ENCODE data around the gene ZFYVE28.

Gene ZFYVE28

DNA sequence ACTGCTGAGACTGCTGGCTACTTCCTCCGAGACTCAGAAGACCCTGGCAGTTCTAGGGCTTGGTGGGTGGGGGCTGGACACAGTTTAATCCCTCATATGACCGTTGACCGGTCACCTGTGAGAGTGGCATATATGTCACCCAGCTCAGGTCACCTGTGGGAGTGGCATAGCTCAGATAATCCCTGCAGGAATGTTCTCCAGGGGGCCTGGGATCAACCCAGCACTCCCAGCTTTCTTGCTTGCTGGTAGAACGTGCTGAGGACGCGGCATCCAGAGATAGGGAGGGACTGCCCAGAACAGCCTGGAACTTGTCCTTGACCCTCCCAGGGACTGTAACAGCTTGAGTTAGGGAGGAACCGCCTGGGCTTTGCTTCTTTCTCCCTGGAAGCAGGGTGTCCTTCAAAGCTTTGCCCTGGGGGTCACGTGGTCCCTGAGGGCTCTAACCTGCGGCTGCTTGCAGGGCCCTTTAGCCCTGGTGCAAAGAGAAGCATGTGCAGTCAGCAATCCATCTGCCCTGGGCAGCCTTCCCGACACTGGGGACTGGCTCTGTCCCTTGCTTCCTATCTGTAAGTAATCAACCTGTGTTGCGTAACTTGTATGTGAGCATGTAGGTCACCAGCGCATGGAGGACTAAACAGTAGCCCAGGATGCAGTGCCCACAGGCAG, 55.3 kb downstream of the ZFYVE28 start:
- Histone ChIP-seq H3K4me1 (ENCODE audit: control insufficient read depth, insufficient read depth, low read length) (peaks cover 22% of the 10 kb centered on the region), H3K27me3 (ENCODE audit: control insufficient read depth, insufficient read depth, low read length) (no peaks in the 10 kb centered on the region), H3K4me3 (ENCODE audit: low read length) (no peak overlapping the region), H3K9me3 (ENCODE audit: control insufficient read depth, low read length) (no peaks in the 10 kb centered on the region), H3K36me3 (ENCODE audit: control insufficient read depth, insufficient read depth, low read length) (no peaks in the 10 kb centered on the region), H3K9ac (ENCODE audit: low read length) (no peak overlapping the region)

DNA sequence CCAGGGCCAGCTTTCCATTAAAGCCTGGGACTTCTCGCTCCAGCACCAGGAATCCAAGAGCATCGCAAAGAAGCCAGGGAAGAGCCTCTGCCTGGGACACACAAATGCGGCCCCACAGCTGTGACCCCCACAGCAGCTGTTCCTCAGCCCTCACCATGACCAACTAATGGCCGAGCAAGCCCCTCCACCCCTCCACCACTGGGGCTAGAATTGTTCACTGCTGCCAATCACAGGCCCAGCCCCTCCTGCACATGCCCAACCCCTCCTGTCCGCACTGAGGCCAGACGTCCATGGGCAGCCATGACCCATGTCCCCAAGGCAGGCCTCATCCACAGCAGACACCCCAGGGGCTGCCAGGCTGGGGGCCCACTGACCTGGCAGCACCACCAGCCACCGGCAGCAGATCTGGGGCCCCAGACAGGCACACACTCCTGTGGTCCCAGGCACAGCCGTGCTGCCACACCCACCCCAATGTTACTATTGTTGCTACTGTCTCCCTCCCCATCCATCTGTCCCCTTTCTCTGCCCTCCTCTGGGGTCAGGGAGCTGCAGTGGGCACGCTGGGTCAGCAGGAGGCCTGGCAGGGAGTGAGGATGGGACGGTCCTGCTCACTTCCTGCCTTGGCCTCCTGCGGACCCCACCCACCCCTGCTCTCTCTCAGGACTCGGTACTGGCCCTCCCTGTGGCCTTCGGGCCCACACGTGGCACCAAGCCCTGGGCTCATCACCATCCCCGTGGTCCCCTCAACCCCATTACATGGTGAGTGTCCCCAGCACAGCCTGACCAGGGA, 56.0 kb downstream of the ZFYVE28 start:
- no peak overlapping the region for H3K9ac ChIP-seq (ENCODE audit: low read length)

GRCh38 chr4:2361366-2362265, 56.8 kb downstream of the ZFYVE28 start:
- Histone ChIP-seq H3K9ac (ENCODE audit: low read length) (no peak overlapping the region), H3K27me3 (ENCODE audit: control insufficient read depth, insufficient read depth, low read length) (no peaks in the 10 kb centered on the region), H3K9me3 (ENCODE audit: control insufficient read depth, low read length) (no peaks in the 10 kb centered on the region), H3K4me3 (ENCODE audit: low read length) (no peak overlapping the region), H3K4me1 (ENCODE audit: control insufficient read depth, insufficient read depth, low read length) (peaks cover 22% of the 10 kb centered on the region), H3K36me3 (ENCODE audit: control insufficient read depth, insufficient read depth, low read length) (no peaks in the 10 kb centered on the region)

More for the DNA sequence above, 56.0 kb downstream of the ZFYVE28 start:
- H3K36me3 ChIP-seq (ENCODE audit: control insufficient read depth, insufficient read depth, low read length) = no peaks in the 10 kb centered on the region
- no peaks in the 10 kb centered on the region for H3K9me3 ChIP-seq (ENCODE audit: control insufficient read depth, low read length)
- no peak overlapping the region for H3K4me3 ChIP-seq (ENCODE audit: low read length)
- no peaks in the 10 kb centered on the region for H3K27me3 ChIP-seq (ENCODE audit: control insufficient read depth, insufficient read depth, low read length)
- H3K4me1 ChIP-seq (ENCODE audit: control insufficient read depth, insufficient read depth, low read length) = peaks cover 22% of the 10 kb centered on the region

GRCh38 chr4:2360396-2360730, 58.1 kb downstream of the ZFYVE28 start:
- Histone ChIP-seq H3K4me1 (ENCODE audit: control insufficient read depth, insufficient read depth, low read length) (peaks cover 22% of the 10 kb centered on the region), H3K27me3 (ENCODE audit: control insufficient read depth, insufficient read depth, low read length) (no peaks in the 10 kb centered on the region), H3K9me3 (ENCODE audit: control insufficient read depth, low read length) (no peaks in the 10 kb centered on the region), H3K9ac (ENCODE audit: low read length) (no peak overlapping the region), H3K36me3 (ENCODE audit: control insufficient read depth, insufficient read depth, low read length) (no peaks in the 10 kb centered on the region), H3K4me3 (ENCODE audit: low read length) (no peak overlapping the region)

DNA sequence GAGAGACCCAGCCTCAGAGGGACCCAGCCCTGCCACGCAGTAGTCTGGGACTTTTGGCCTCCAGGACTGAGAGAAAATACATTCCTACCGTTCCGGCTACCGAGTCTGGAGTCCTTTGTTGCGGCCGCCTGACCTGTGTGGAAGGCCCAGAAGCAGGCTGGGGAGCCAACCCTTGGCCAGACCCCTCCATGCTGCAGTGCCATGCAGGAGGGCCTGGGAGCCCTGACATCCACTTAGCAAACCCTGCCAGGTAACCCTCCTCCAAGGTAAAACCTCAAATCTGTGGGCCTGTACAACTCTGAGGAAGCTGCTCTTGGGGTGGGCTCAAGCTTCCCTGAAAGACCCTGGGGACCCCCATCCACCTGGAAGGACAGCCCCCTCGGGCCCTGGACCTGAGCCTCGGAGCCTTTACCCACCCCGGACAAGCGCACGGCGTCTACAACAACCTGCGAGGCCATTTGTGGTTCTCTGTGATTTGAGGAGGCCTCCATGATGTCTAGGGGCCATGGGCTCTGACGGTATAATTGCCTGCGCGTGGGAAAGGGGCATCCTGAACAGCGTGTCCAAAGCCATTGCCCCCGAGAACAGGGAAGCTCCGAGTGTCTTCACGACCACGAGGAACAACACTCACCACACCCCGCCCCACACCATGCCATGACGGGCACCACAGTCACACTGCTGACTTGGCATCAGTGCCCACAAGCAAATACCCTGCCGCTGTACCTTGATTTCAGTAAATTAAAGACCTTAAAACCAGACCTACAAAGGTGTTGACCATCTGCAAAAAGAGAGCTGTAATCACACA, 58.7 kb downstream of the ZFYVE28 start:
- Histone ChIP-seq H3K9me3 (ENCODE audit: control insufficient read depth, low read length) (no peaks in the 10 kb centered on the region), H3K9ac (ENCODE audit: low read length) (no peak overlapping the region), H3K4me1 (ENCODE audit: control insufficient read depth, insufficient read depth, low read length) (peaks cover 22% of the 10 kb centered on the region), H3K36me3 (ENCODE audit: control insufficient read depth, insufficient read depth, low read length) (no peaks in the 10 kb centered on the region), H3K27me3 (ENCODE audit: control insufficient read depth, insufficient read depth, low read length) (no peaks in the 10 kb centered on the region), H3K4me3 (ENCODE audit: low read length) (no peak overlapping the region)

DNA sequence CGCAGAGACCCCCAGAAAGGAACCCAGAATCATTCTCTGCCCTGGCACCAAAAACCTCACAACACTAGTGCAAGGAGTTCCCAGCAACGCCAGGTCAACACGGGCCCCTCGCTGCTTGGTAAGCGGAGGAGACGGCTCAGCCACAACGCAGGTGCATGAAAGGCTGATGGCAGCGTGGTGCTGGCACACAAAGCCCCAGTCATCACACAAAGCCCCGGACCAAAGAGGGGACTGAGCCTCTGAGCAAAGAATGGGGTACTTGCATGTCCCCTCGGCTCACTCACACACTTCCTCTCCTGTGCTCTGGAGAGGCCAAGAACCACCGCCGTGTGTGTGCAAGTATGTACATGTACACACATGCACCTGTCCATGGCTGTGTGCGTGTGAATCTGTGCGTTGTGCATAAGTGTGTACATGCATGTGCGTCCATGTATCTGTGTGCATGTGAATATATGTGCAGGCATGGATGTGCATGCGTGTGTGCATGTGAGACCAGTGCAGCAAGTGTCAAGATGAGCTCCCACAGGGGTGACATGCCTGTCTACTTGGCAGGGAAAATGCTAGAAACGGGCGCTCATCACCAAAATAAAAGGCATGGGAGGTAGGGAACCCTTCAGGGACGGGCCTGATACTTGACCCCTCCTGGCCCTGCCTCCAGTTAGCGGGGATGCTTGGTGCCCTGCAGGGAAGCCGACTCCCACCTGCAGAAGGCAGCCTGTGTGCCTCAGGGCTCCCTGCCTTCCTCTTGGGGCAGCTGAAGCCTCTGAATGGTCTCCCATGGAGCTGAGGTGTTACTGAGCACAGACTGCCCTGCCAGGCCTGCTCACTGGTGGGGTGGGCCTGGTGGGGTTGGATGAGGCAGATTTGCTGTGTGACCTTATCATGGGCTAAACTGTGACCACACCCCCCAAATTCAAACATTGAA, 60.4 kb downstream of the ZFYVE28 start:
- Histone ChIP-seq H3K4me1 (ENCODE audit: control insufficient read depth, insufficient read depth, low read length) (peaks cover 9% of the 10 kb centered on the region), H3K36me3 (ENCODE audit: control insufficient read depth, insufficient read depth, low read length) (no peaks in the 10 kb centered on the region), H3K9ac (ENCODE audit: low read length) (no peak overlapping the region), H3K9me3 (ENCODE audit: control insufficient read depth, low read length) (no peaks in the 10 kb centered on the region), H3K4me3 (ENCODE audit: low read length) (no peak overlapping the region), H3K27me3 (ENCODE audit: control insufficient read depth, insufficient read depth, low read length) (no peaks in the 10 kb centered on the region)

- H3K27me3 ChIP-seq (ENCODE audit: control insufficient read depth, insufficient read depth, low read length) = no peaks in the 10 kb centered on the region
- no peaks in the 10 kb centered on the region for H3K4me1 ChIP-seq (ENCODE audit: control insufficient read depth, insufficient read depth, low read length)
- H3K9ac ChIP-seq (ENCODE audit: low read length) = no peak overlapping the region
- H3K4me3 ChIP-seq (ENCODE audit: low read length) = no peak overlapping the region
- no peaks in the 10 kb centered on the region for H3K36me3 ChIP-seq (ENCODE audit: control insufficient read depth, insufficient read depth, low read length)
- no peaks in the 10 kb centered on the region for H3K9me3 ChIP-seq (ENCODE audit: control insufficient read depth, low read length)
These were observed 62.0 kb downstream of the ZFYVE28 start for GRCh38 chr4:2356123-2357069.

GRCh38 chr4:2354760-2355159, 63.7 kb downstream of the ZFYVE28 start:
- Histone ChIP-seq H3K4me3 (ENCODE audit: low read length) (no peak overlapping the region), H3K4me1 (ENCODE audit: control insufficient read depth, insufficient read depth, low read length) (no peaks in the 10 kb centered on the region)

GRCh38 chr4:2354118-2354517, 64.3 kb downstream of the ZFYVE28 start:
- no peak overlapping the region for H3K9ac ChIP-seq (ENCODE audit: low read length)
- no peaks in the 10 kb centered on the region for H3K9me3 ChIP-seq (ENCODE audit: control insufficient read depth, low read length)
- no peaks in the 10 kb centered on the region for H3K4me1 ChIP-seq (ENCODE audit: control insufficient read depth, insufficient read depth, low read length)
- H3K27me3 ChIP-seq (ENCODE audit: control insufficient read depth, insufficient read depth, low read length) = no peaks in the 10 kb centered on the region
- H3K36me3 ChIP-seq (ENCODE audit: control insufficient read depth, insufficient read depth, low read length) = no peaks in the 10 kb centered on the region
- H3K4me3 ChIP-seq (ENCODE audit: low read length) = no peak overlapping the region

More at GRCh38 chr4:2354760-2355159, 63.7 kb downstream of the ZFYVE28 start:
- H3K9ac ChIP-seq (ENCODE audit: low read length) = no peak overlapping the region
- H3K36me3 ChIP-seq (ENCODE audit: control insufficient read depth, insufficient read depth, low read length) = no peaks in the 10 kb centered on the region
- H3K9me3 ChIP-seq (ENCODE audit: control insufficient read depth, low read length) = no peaks in the 10 kb centered on the region
- no peaks in the 10 kb centered on the region for H3K27me3 ChIP-seq (ENCODE audit: control insufficient read depth, insufficient read depth, low read length)

All from mucosa of stomach (tissue), 1 donor.